ENCODE measurements around the gene MORF4L2.

Gene MORF4L2

GRCh38 chrX:103686199-103687072 is at the start of gene MORF4L2:
Gene MORF4L2, minus strand, starts transcription at chrX:103686699. Its CDS starts 9,672 bp downstream, at chrX:103677027.
- DNase-seq (ENCODE audit: low read depth in 2 of 2): peak; percentile 66 to 87

GRCh38 chrX:103734125-103734760 is 47.7 kb upstream of the MORF4L2 start:
- no peak for DNase-seq (ENCODE audit: low read depth in 2 of 2)

- DNase-seq (ENCODE audit: low read depth in 2 of 2): no peak
Observed at GRCh38 chrX:103733017-103733416, 46.5 kb upstream of the MORF4L2 start.

GRCh38 chrX:103730796-103731493 is 44.4 kb upstream of the MORF4L2 start:
- no peak for DNase-seq (ENCODE audit: low read depth in 2 of 2)

GRCh38 chrX:103730147-103730795 is 43.8 kb upstream of the MORF4L2 start:
- DNase-seq (ENCODE audit: low read depth in 2 of 2): no peak

- DNase-seq (ENCODE audit: low read depth in 2 of 2): no peak
Observed at GRCh38 chrX:103729015-103729414, 42.5 kb upstream of the MORF4L2 start.

- no peak for DNase-seq (ENCODE audit: low read depth in 2 of 2)
Observed at GRCh38 chrX:103727115-103727514, 40.6 kb upstream of the MORF4L2 start.

GRCh38 chrX:103726477-103726876 is 40.0 kb upstream of the MORF4L2 start:
- DNase-seq (ENCODE audit: low read depth in 2 of 2): no peak

GRCh38 chrX:103722505-103722904 is 36.0 kb upstream of the MORF4L2 start:
- DNase-seq (ENCODE audit: low read depth in 2 of 2): no peak

- DNase-seq (ENCODE audit: low read depth in 2 of 2): no peak
Observed at GRCh38 chrX:103718120-103718519, 31.6 kb upstream of the MORF4L2 start.

GRCh38 chrX:103716962-103717361 is 30.5 kb upstream of the MORF4L2 start:
- no peak for DNase-seq (ENCODE audit: low read depth in 2 of 2)

GRCh38 chrX:103710609-103711008 is 24.1 kb upstream of the MORF4L2 start, which contains the start of gene TMEM31:
Gene TMEM31, plus strand, starts transcription at chrX:103710909. Its CDS starts 1,350 bp downstream, at chrX:103712259.
- no peak for DNase-seq (ENCODE audit: low read depth in 2 of 2)

GRCh38 chrX:103704863-103705262 is 18.4 kb upstream of the MORF4L2 start:
- DNase-seq (ENCODE audit: low read depth in 2 of 2): no peak

- no peak for DNase-seq (ENCODE audit: low read depth in 2 of 2)
Observed at GRCh38 chrX:103699243-103699642, 12.7 kb upstream of the MORF4L2 start.

GRCh38 chrX:103697687-103698086 is 11.2 kb upstream of the MORF4L2 start:
- DNase-seq (ENCODE audit: low read depth in 2 of 2): no peak

GRCh38 chrX:103691059-103691458 is 4.6 kb upstream of the MORF4L2 start:
- DNase-seq (ENCODE audit: low read depth in 2 of 2): no peak

GRCh38 chrX:103688946-103689345 is 2.4 kb upstream of the MORF4L2 start:
- DNase-seq (ENCODE audit: low read depth in 2 of 2): no peak

- peak in 1 of 2 donors; percentile 10 for DNase-seq (ENCODE audit: low read depth in 2 of 2)
Observed at GRCh38 chrX:103687696-103688201, 1.2 kb upstream of the MORF4L2 start.

- DNase-seq (ENCODE audit: low read depth in 2 of 2): peak; percentile 75 to 76
Observed at GRCh38 chrX:103687073-103687695, 685 bp upstream of the MORF4L2 start.

- no peak for DNase-seq (ENCODE audit: low read depth in 2 of 2)
Observed at GRCh38 chrX:103685396-103685795, 1.1 kb downstream of the MORF4L2 start.

GRCh38 chrX:103681443-103681842 is 5.1 kb downstream of the MORF4L2 start:
- no peak for DNase-seq (ENCODE audit: low read depth in 2 of 2)

Measured in stimulated activated CD8-positive, alpha-beta memory T cell treated with anti-CD3 and anti-CD28 coated beads, Interleukin-15, amount 100 ng/mL, for 4 hours (primary cell).